Vagina (tissue), 2 donors: Measurements from ENCODE around the gene ATP5IF1. TPM values are rescaled to one million over a fixed set of nuclear protein-coding genes. Genes with fewer than 3 reads are reported as not detected.

Source experiments
- DNase-seq, 2 donors: peaks; one replicate each; pipeline ENCODE4 v3.0.0-alpha.2; 2017; ENCODE audit errors: extremely low spot score in 2 of 2
- H3K27ac ChIP-seq: fragments of 200-600 bp; sonication (generic); one replicate; pipeline ENCODE4 v1.5.1; 2019
- H3K27me3 ChIP-seq: fragments of 200-600 bp; sonication (generic); one replicate; pipeline ENCODE4 v1.5.1; 2019
- H3K36me3 ChIP-seq, 2 donors: fragments of 200-600 bp; sonication (generic); one replicate each; pipeline ENCODE4 v1.5.1; 2017 to 2019
- H3K4me1 ChIP-seq: fragments of 200-600 bp; sonication (generic); one replicate; pipeline ENCODE4 v1.5.1; 2019
- H3K4me3 ChIP-seq, 2 donors: fragments of 200-600 bp; sonication (generic); 1 replicate in 1 of 2; 2 replicates in 1 of 2; pipeline ENCODE4 v1.5.1; 2016 to 2019
- H3K9me3 ChIP-seq: fragments of 200-600 bp; sonication (generic); one replicate; pipeline ENCODE4 v1.5.1; 2019
- CTCF ChIP-seq, 3 experiments: fragments of 450-650 bp in 2 of 3; fragments of 200-600 bp in 1 of 3; sonication (generic) in 1 of 3; IDR thresholded peaks; one replicate each; pipeline ENCODE4 v1.5.1; 2017 to 2019; ENCODE audit warnings: antibody characterized with exemption in 3 of 3, mild to moderate bottlenecking in 2 of 3, moderate library complexity in 2 of 3
- POLR2A ChIP-seq, 2 donors: fragments of 450-650 bp; IDR thresholded peaks; one replicate each; pipeline ENCODE4 v1.6.1; 2017; ENCODE audit warnings: antibody characterized with exemption in 2 of 2, mild to moderate bottlenecking in 2 of 2, moderate library complexity in 2 of 2
- POLR2AphosphoS5 ChIP-seq, 2 donors: sonication (generic); formaldehyde crosslinking; IDR thresholded peaks; one replicate each; pipeline ENCODE4 v1.9.0; 2017; ENCODE audit warnings: antibody characterized with exemption in 2 of 2, mild to moderate bottlenecking in 2 of 2, low read depth in 1 of 2; ENCODE audit not compliant: insufficient read depth in 1 of 2
- intact Hi-C: fragments of 100-400 bp; cut with DNase I; formaldehyde crosslinking; loops from one replicate; pipeline ENCODE4 v1.15.1; 2023
- total RNA-seq: library from RNA; depleted of rRNA; stranded (reverse); fragments of >200 nt; gene quantifications from one replicate; pipeline ENCODE4 v1.2.3, GENCODE V29; 2016

Gene ATP5IF1
- total RNA-seq, 1 donor from 2014 or later: 224 TPM

GRCh38 chr1:28280501-28280900, 44.6 kb downstream of the ATP5IF1 start:
- TF ChIP-seq POLR2AphosphoS5 (IDR thresholded peaks at IDR 0.05; ENCODE audit: insufficient read depth in 1 of 2, low read depth in 1 of 2) (peak in 1 of 2 donors; percentile 22), POLR2A (IDR thresholded peaks at IDR 0.05) (no peak), CTCF (IDR thresholded peaks at IDR 0.05) (no peak)
- Histone ChIP-seq H3K27me3 (no peaks in the 10 kb centered on the region), H3K36me3 (peaks cover 0 to 44% of the 10 kb centered on the region in 2 donors), H3K9me3 (no peaks in the 10 kb centered on the region), H3K27ac (no peak overlapping the region), H3K4me3 (no peak overlapping the region), H3K4me1 (no peaks in the 10 kb centered on the region)
- DNase-seq: no peak
- intact Hi-C loops: no loop called here

- no peak overlapping the region for H3K27ac ChIP-seq
- TF ChIP-seq POLR2A (IDR thresholded peaks at IDR 0.05) (no peak), CTCF (IDR thresholded peaks at IDR 0.05) (no peak), POLR2AphosphoS5 (IDR thresholded peaks at IDR 0.05; ENCODE audit: insufficient read depth in 1 of 2, low read depth in 1 of 2) (no peak)
- no peaks in the 10 kb centered on the region for H3K4me1 ChIP-seq
- no peak for DNase-seq
- intact Hi-C loops: no loop called here
- no peaks in the 10 kb centered on the region for H3K27me3 ChIP-seq
- no peaks in the 10 kb centered on the region for H3K9me3 ChIP-seq
- H3K36me3 ChIP-seq: peaks cover 0 to 40% of the 10 kb centered on the region in 2 donors
- no peak overlapping the region for H3K4me3 ChIP-seq
Measured at GRCh38 chr1:28280977-28281381, 45.1 kb downstream of the ATP5IF1 start.

- intact Hi-C loops: no loop called here
- Histone ChIP-seq H3K27me3 (no peaks in the 10 kb centered on the region), H3K9me3 (no peaks in the 10 kb centered on the region), H3K4me1 (no peaks in the 10 kb centered on the region), H3K4me3 (no peak overlapping the region), H3K36me3 (peaks cover 0 to 38% of the 10 kb centered on the region in 2 donors), H3K27ac (no peak overlapping the region)
- TF ChIP-seq POLR2AphosphoS5 (IDR thresholded peaks at IDR 0.05; ENCODE audit: insufficient read depth in 1 of 2, low read depth in 1 of 2): no peak
- TF ChIP-seq CTCF (IDR thresholded peaks at IDR 0.05): no peak
- TF ChIP-seq POLR2A (IDR thresholded peaks at IDR 0.05): no peak
- DNase-seq: no peak
Measured at GRCh38 chr1:28281608-28282425, 45.9 kb downstream of the ATP5IF1 start.

GRCh38 chr1:28282426-28283407, 46.8 kb downstream of the ATP5IF1 start:
- intact Hi-C loops: no loop called here
- TF ChIP-seq POLR2A (IDR thresholded peaks at IDR 0.05) (no peak), CTCF (IDR thresholded peaks at IDR 0.05) (no peak), POLR2AphosphoS5 (IDR thresholded peaks at IDR 0.05; ENCODE audit: insufficient read depth in 1 of 2, low read depth in 1 of 2) (no peak)
- Histone ChIP-seq H3K27ac (no peak overlapping the region), H3K4me3 (no peak overlapping the region), H3K9me3 (no peaks in the 10 kb centered on the region), H3K36me3 (peaks cover 0 to 38% of the 10 kb centered on the region in 2 donors), H3K4me1 (no peaks in the 10 kb centered on the region), H3K27me3 (no peaks in the 10 kb centered on the region)
- DNase-seq: no peak
